ENCODE data around the gene TNFSF4. TPM values are rescaled to one million over a fixed set of nuclear protein-coding genes. Genes with fewer than 3 reads are reported as not detected.

TNFSF4 gene
- total and polyA plus RNA-seq, 2 donors from 2014 or later: 0.58 to 1.3 TPM

GRCh38 chr1:173153503-173153902, 53.6 kb downstream of the TNFSF4 start:
- H3K27ac ChIP-seq (ENCODE audit: low read depth in 2 of 2, low read length in 2 of 2): no peak overlapping the region
- FAIRE-seq: no peak
- no peak for DNase-seq
- H3K4me3 ChIP-seq (ENCODE audit: low read length in 3 of 3): no peak overlapping the region
- H3K36me3 ChIP-seq (ENCODE audit: control insufficient read depth in 2 of 3, insufficient read depth in 3 of 3, low read length in 3 of 3): no peaks in the 10 kb centered on the region
- no peaks in the 10 kb centered on the region for H3K9me3 ChIP-seq (ENCODE audit: control insufficient read depth in 2 of 3, insufficient read depth in 1 of 3, low read length in 3 of 3)
- H3K4me1 ChIP-seq (ENCODE audit: control insufficient read depth in 2 of 3, insufficient read depth in 2 of 3, low read depth in 1 of 3, low read length in 3 of 3): no peaks in the 10 kb centered on the region
- intact Hi-C loops (cut with DNase I): no loop called here
- TF ChIP-seq CTCF (IDR thresholded peaks at IDR 0.05; ENCODE audit: borderline replicate concordance, extremely low read depth, insufficient read depth): no peak
- no peak overlapping the region for H3K9ac ChIP-seq (ENCODE audit: low read length in 3 of 3)
- no peaks in the 10 kb centered on the region for H3K27me3 ChIP-seq (ENCODE audit: control insufficient read depth, insufficient read depth, low read length)

GRCh38 chr1:173152598-173152997, 54.5 kb downstream of the TNFSF4 start:
- no peak overlapping the region for H3K9ac ChIP-seq (ENCODE audit: low read length in 3 of 3)
- DNase-seq (no peak), FAIRE-seq (no peak)
- no peak overlapping the region for H3K4me3 ChIP-seq (ENCODE audit: low read length in 3 of 3)
- no peaks in the 10 kb centered on the region for H3K36me3 ChIP-seq (ENCODE audit: control insufficient read depth in 2 of 3, insufficient read depth in 3 of 3, low read length in 3 of 3)
- H3K27me3 ChIP-seq (ENCODE audit: control insufficient read depth, insufficient read depth, low read length): no peaks in the 10 kb centered on the region
- intact Hi-C loops (cut with DNase I): no loop called here
- H3K4me1 ChIP-seq (ENCODE audit: control insufficient read depth in 2 of 3, insufficient read depth in 2 of 3, low read depth in 1 of 3, low read length in 3 of 3): no peaks in the 10 kb centered on the region
- H3K9me3 ChIP-seq (ENCODE audit: control insufficient read depth in 2 of 3, insufficient read depth in 1 of 3, low read length in 3 of 3): no peaks in the 10 kb centered on the region
- no peak for TF ChIP-seq CTCF (IDR thresholded peaks at IDR 0.05; ENCODE audit: borderline replicate concordance, extremely low read depth, insufficient read depth)
- no peak overlapping the region for H3K27ac ChIP-seq (ENCODE audit: low read depth in 2 of 2, low read length in 2 of 2)

- FAIRE-seq (no peak), DNase-seq (no peak)
- Histone ChIP-seq H3K4me3 (ENCODE audit: low read length in 3 of 3) (no peak overlapping the region), H3K27me3 (ENCODE audit: control insufficient read depth, insufficient read depth, low read length) (no peaks in the 10 kb centered on the region), H3K4me1 (ENCODE audit: control insufficient read depth in 2 of 3, insufficient read depth in 2 of 3, low read depth in 1 of 3, low read length in 3 of 3) (no peaks in the 10 kb centered on the region), H3K36me3 (ENCODE audit: control insufficient read depth in 2 of 3, insufficient read depth in 3 of 3, low read length in 3 of 3) (no peaks in the 10 kb centered on the region), H3K9me3 (ENCODE audit: control insufficient read depth in 2 of 3, insufficient read depth in 1 of 3, low read length in 3 of 3) (peaks cover 0 to 1% (median 0%) of the 10 kb centered on the region in 3 donors), H3K9ac (ENCODE audit: low read length in 3 of 3) (no peak overlapping the region), H3K27ac (ENCODE audit: low read depth in 2 of 2, low read length in 2 of 2) (no peak overlapping the region)
- no peak for TF ChIP-seq CTCF (IDR thresholded peaks at IDR 0.05; ENCODE audit: borderline replicate concordance, extremely low read depth, insufficient read depth)
- intact Hi-C loops (cut with DNase I): no loop called here
These were observed 56.3 kb downstream of the TNFSF4 start for GRCh38 chr1:173150795-173151194.

- Histone ChIP-seq H3K4me3 (ENCODE audit: low read length in 3 of 3) (no peak overlapping the region), H3K27me3 (ENCODE audit: control insufficient read depth, insufficient read depth, low read length) (no peaks in the 10 kb centered on the region), H3K27ac (ENCODE audit: low read depth in 2 of 2, low read length in 2 of 2) (no peak overlapping the region), H3K9ac (ENCODE audit: low read length in 3 of 3) (no peak overlapping the region), H3K9me3 (ENCODE audit: control insufficient read depth in 2 of 3, insufficient read depth in 1 of 3, low read length in 3 of 3) (peaks cover 0 to 10% (median 0%) of the 10 kb centered on the region in 3 donors), H3K4me1 (ENCODE audit: control insufficient read depth in 2 of 3, insufficient read depth in 2 of 3, low read depth in 1 of 3, low read length in 3 of 3) (no peaks in the 10 kb centered on the region), H3K36me3 (ENCODE audit: control insufficient read depth in 2 of 3, insufficient read depth in 3 of 3, low read length in 3 of 3) (no peaks in the 10 kb centered on the region)
- TF ChIP-seq CTCF (IDR thresholded peaks at IDR 0.05; ENCODE audit: borderline replicate concordance, extremely low read depth, insufficient read depth): no peak
- no peak for DNase-seq
- intact Hi-C loops (cut with DNase I): no loop called here
- no peak for FAIRE-seq
These were observed 57.2 kb downstream of the TNFSF4 start for GRCh38 chr1:173149887-173150286.

Data from kidney (tissue), 14 donors.